Thyroid gland (tissue), 4 donors: Measurements from ENCODE around the gene CTSH.

ENCODE experiments used
- CTCF ChIP-seq, 6 experiments: fragments of 200-600 bp in 3 of 6; fragments of 450-650 bp in 3 of 6; sonication (generic) in 3 of 6; IDR thresholded peaks; one replicate each; pipeline ENCODE4 v1.5.1; 2016 to 2019; ENCODE audit warnings: antibody characterized with exemption in 6 of 6, mild to moderate bottlenecking in 2 of 6, inconsistent platforms in 1 of 6, moderate library complexity in 1 of 6
- POLR2A ChIP-seq, 2 donors: fragments of 450-650 bp; IDR thresholded peaks; one replicate each; pipeline ENCODE4 v1.6.1; 2017; ENCODE audit warnings: antibody characterized with exemption in 2 of 2, mild to moderate bottlenecking in 2 of 2, moderate library complexity in 1 of 2

DNA sequence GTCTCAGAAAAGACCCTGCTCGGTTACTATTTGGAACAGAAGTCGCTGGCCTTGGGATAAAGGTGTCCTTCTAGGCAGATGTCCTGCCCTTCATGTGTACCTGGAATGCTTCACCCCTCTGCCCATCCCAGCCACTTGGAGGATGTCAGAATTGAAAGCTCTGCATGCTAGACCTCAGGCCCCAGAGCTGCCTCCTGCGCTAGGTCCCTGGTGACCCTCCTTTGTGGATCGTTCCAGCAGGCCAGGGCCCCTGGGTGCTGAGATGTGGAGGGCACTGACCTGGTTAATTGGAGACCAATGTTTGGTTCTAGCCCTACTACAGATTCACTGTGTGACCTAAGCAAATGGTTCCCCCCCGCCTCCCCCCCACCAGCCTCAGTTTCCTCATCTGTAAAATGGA lies 2.7 kb upstream of the CTSH start:
- TF ChIP-seq POLR2A (IDR thresholded peaks at IDR 0.05): no peak
- TF ChIP-seq CTCF (IDR thresholded peaks at IDR 0.05): no peak
